ENCODE results near the gene EFCAB6.

EFCAB6 gene

GRCh38 chr22:43515411-43515810 is 296.7 kb downstream of the EFCAB6 start:
- ChIA-PET CTCF (no interaction called here), POLR2A (no interaction called here)
- no peak for DNase-seq (ENCODE audit: low read depth, low spot score)
- no peak for TF ChIP-seq CTCF (IDR thresholded peaks at IDR 0.05; ENCODE audit: insufficient read depth, low read length, missing control alignments)
- H3K4me3 ChIP-seq (ENCODE audit: low read depth, low read length), result no peak overlapping the region

- no peak for TF ChIP-seq CTCF (IDR thresholded peaks at IDR 0.05; ENCODE audit: insufficient read depth, low read length, missing control alignments)
- H3K4me3 ChIP-seq (ENCODE audit: low read depth, low read length), result no peak overlapping the region
- POLR2A ChIA-PET, result no interaction called here
- CTCF ChIA-PET, result no interaction called here
- DNase-seq (ENCODE audit: low read depth, low spot score), result no peak
Observed at GRCh38 chr22:43514476-43515157, 297.5 kb downstream of the EFCAB6 start.

GRCh38 chr22:43512279-43512678 is 299.8 kb downstream of the EFCAB6 start:
- no peak for TF ChIP-seq CTCF (IDR thresholded peaks at IDR 0.05; ENCODE audit: insufficient read depth, low read length, missing control alignments)
- ChIA-PET CTCF (no interaction called here), POLR2A (no interaction called here)
- no peak for DNase-seq (ENCODE audit: low read depth, low spot score)
- H3K4me3 ChIP-seq (ENCODE audit: low read depth, low read length), result no peak overlapping the region

GRCh38 chr22:43511276-43511910 is 300.7 kb downstream of the EFCAB6 start:
- TF ChIP-seq CTCF (IDR thresholded peaks at IDR 0.05; ENCODE audit: insufficient read depth, low read length, missing control alignments), result no peak
- CTCF ChIA-PET, result no interaction called here
- POLR2A ChIA-PET, result no interaction called here

GRCh38 chr22:43510281-43511070 is 301.6 kb downstream of the EFCAB6 start:
- DNase-seq (ENCODE audit: low read depth, low spot score), result no peak
- H3K4me3 ChIP-seq (ENCODE audit: low read depth, low read length), result no peak overlapping the region
- no peak for TF ChIP-seq CTCF (IDR thresholded peaks at IDR 0.05; ENCODE audit: insufficient read depth, low read length, missing control alignments)
- ChIA-PET CTCF (no interaction called here), POLR2A (no interaction called here)

More at GRCh38 chr22:43511276-43511910, 300.7 kb downstream of the EFCAB6 start:
- no peak for DNase-seq (ENCODE audit: low read depth, low spot score)
- no peak overlapping the region for H3K4me3 ChIP-seq (ENCODE audit: low read depth, low read length)

- ChIA-PET POLR2A (no interaction called here), CTCF (no interaction called here)
- DNase-seq (ENCODE audit: low read depth, low spot score), result no peak
- no peak for TF ChIP-seq CTCF (IDR thresholded peaks at IDR 0.05; ENCODE audit: insufficient read depth, low read length, missing control alignments)
- H3K4me3 ChIP-seq (ENCODE audit: low read depth, low read length), result no peak overlapping the region
Observed at GRCh38 chr22:43509337-43509736, 302.8 kb downstream of the EFCAB6 start.

Data from AG04449 (cell line).